ENCODE results near the gene SLC7A8. TPM values are rescaled to one million over a fixed set of nuclear protein-coding genes. Genes with fewer than 3 reads are reported as not detected.
A peak's percentile ranks its signal among the peaks of the same experiment; 100 is the strongest.

SLC7A8 gene
- total RNA-seq, 2 donors from 2014 or later: 21.5 to 23.8 TPM

DNA sequence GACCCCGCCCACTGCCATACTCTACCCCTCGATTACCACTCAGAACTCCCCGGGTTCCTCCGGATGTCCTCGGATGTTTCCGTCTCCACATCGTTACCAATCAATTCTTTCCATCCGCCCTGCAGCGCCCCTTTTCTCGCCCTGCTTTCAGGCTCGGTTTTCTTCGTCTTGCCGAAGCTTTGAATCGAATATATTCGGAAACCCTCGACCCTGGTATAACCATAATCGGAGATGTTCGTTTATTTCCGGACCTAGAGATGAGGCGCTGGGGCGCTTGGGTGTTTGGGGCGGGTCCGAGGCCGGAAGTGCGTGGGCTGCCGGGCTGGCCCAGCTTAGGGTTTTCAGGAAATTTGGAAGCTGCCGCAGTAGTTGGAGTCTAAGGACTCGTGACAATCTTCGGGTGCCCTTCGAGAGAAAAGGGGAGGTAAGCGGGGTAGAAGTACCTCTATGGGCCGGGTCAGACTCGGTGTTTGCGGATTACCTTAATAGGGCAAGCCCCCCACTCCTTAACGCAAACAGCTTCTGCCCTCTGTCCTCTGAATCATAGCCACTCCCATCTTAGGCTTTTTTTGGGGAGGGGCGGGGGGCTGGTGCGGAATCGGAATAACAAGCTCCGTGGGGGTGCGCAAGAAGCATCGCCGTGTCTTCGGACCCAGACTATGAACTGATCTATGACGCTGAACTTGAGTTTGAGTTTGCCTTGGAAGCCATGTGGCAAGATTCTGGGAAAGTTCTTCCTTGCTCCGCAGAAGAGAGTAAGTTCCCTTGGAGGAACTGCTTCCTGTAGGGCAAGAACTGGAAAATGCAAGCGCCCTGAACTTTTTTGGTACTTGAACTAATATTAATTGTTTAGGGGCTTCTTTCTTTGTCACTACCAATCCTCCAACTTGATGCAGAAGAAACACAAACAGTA, 88.0 kb downstream of the SLC7A8 start, which contains the start of gene C14orf119:
Gene C14orf119 (plus strand): TSS at position 310 of the 913 bp plus-strand sequence. CDS start 2,154 bp downstream, outside the sequence.
- Histone ChIP-seq H3K36me3 (peaks cover 9% of the 10 kb centered on the region), H3K4me3 (peak within 1 kb of the TSS; percentile 74), H3K9me3 (no peaks in the 10 kb centered on the region), H3K9ac (ENCODE audit: low read depth in 2 of 2, low read length in 2 of 2) (peak within 1 kb of the TSS; percentile 98 to 99), H3K27me3 (no peaks in the 10 kb centered on the region), H3K4me1 (peaks cover 4% of the 10 kb centered on the region), H3K27ac (peak within 1 kb of the TSS; percentile 98)
- TF ChIP-seq CTCF (IDR thresholded peaks at IDR 0.05): no peak
- DNase-seq: peak; percentile 100
- intact Hi-C loops (cut with DNase I): no loop called here

DNA sequence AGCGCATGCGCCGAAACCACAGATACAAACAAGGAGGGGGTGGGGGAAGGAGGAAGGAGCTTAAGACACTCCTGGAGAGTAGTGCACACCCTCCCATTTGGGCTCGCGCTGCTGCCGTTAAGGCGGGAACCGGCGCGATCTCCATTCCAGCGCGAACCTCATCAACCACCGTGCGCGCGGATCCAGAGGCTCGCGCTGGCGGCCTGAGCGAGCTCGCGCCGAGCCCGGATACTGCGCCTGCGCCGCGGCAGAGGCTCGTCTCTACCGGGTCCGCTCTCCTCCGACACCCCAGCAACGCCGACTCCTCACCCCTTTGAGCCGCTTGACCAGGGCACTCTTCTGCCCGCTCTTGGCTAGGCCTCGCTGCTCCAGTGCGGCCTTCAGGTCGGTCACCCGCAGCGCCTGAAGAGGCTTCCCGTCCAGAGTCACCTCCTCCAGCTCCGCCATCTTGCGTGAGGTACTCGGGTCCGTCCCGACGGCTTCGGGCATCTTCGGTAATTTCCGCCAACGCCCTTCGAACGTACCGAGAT, 88.7 kb downstream of the SLC7A8 start, which contains the start of gene ACIN1:
Gene ACIN1 (minus strand): TSS at position 471 of the 530 bp plus-strand sequence. CDS start 24 bp downstream, at position 447.
- no peaks in the 10 kb centered on the region for H3K27me3 ChIP-seq
- peak; percentile 85 for DNase-seq
- peak within 1 kb of the TSS; percentile 74 for H3K4me3 ChIP-seq
- H3K9ac ChIP-seq (ENCODE audit: low read depth in 2 of 2, low read length in 2 of 2): peak within 1 kb of the TSS; percentile 98 to 99
- H3K36me3 ChIP-seq: peaks cover 17% of the 10 kb centered on the region
- no peak for TF ChIP-seq CTCF (IDR thresholded peaks at IDR 0.05)
- peaks cover 4% of the 10 kb centered on the region for H3K4me1 ChIP-seq
- peak within 1 kb of the TSS; percentile 98 for H3K27ac ChIP-seq
- intact Hi-C loops (cut with DNase I): no loop called here
- no peaks in the 10 kb centered on the region for H3K9me3 ChIP-seq

- intact Hi-C loops (cut with DNase I): no loop called here
- H3K36me3 ChIP-seq: peaks cover 23% of the 10 kb centered on the region
- no peak for DNase-seq
- H3K9ac ChIP-seq (ENCODE audit: low read depth in 2 of 2, low read length in 2 of 2): peak overlapping the region; percentile 93 to 99
- H3K4me3 ChIP-seq: peak overlapping the region; percentile 74
- no peaks in the 10 kb centered on the region for H3K27me3 ChIP-seq
- peak overlapping the region; percentile 98 for H3K27ac ChIP-seq
- H3K9me3 ChIP-seq: no peaks in the 10 kb centered on the region
- TF ChIP-seq CTCF (IDR thresholded peaks at IDR 0.05): no peak
- peaks cover 4% of the 10 kb centered on the region for H3K4me1 ChIP-seq
These were observed 89.3 kb downstream of the SLC7A8 start for GRCh38 chr14:23093991-23094665.

DNA sequence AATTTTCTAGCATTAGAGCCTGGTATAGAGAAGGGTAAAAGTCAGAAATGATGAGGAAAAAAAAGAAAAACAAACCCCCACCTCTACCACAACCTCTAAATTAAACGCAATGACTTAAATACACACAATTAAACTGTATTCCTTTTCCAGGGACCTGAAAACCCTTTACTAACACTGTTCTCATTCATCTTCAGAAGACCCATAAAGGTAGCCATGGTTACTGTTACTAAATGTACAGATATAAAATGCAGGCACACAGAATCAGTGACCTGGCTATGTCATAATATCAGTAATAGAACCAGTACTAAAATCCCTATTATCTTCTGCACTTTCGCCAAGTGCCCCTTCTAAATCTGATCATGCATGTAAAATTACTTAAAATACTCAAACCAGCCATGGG, 89.9 kb downstream of the SLC7A8 start:
- Histone ChIP-seq H3K27ac (no peak overlapping the region), H3K27me3 (no peaks in the 10 kb centered on the region), H3K9me3 (no peaks in the 10 kb centered on the region), H3K4me3 (peak overlapping the region; percentile 74), H3K4me1 (peaks cover 4% of the 10 kb centered on the region), H3K9ac (ENCODE audit: low read depth in 2 of 2, low read length in 2 of 2) (peak overlapping the region in 1 of 2 donors; percentile 99), H3K36me3 (peaks cover 26% of the 10 kb centered on the region)
- no peak for TF ChIP-seq CTCF (IDR thresholded peaks at IDR 0.05)
- DNase-seq: no peak
- intact Hi-C loops (cut with DNase I): no loop called here

DNA sequence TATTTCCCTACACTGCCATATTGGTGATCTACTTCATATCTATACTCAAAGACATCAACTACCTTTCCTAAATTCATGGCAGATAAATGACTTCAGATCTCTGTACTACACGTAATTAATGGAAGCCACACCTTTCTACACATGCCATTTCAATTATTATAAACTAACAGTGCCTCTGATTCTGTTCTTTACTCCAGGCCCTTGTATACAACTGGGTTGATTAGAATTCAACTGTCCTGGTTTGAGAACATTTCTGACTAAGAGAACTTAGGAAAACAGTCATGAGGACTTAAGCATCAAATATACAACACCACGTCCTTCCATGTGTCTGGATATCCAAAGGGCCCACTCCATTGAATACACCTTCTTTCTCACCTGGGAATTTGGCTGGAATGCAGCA, 90.4 kb downstream of the SLC7A8 start:
- Histone ChIP-seq H3K27me3 (no peaks in the 10 kb centered on the region), H3K36me3 (peaks cover 29% of the 10 kb centered on the region), H3K4me1 (peaks cover 4% of the 10 kb centered on the region), H3K9ac (ENCODE audit: low read depth in 2 of 2, low read length in 2 of 2) (no peak overlapping the region), H3K9me3 (no peaks in the 10 kb centered on the region), H3K27ac (no peak overlapping the region), H3K4me3 (no peak overlapping the region)
- no peak for DNase-seq
- intact Hi-C loops (cut with DNase I): no loop called here
- no peak for TF ChIP-seq CTCF (IDR thresholded peaks at IDR 0.05)
